ENCODE data around the gene LBX1. TPM values are rescaled to one million over a fixed set of nuclear protein-coding genes. Genes with fewer than 3 reads are reported as not detected.

Gene LBX1
- total and polyA plus RNA-seq, 2 of the 4 experiments (the other 2 are of a cell fraction) = not detected

- Histone ChIP-seq H4K8ac (ENCODE audit: low read depth in 2 of 2, low read length in 2 of 2) (no peak overlapping the region), H3K27ac (ENCODE audit: insufficient read depth, low read length) (no peak overlapping the region), H3K14ac (replicated peaks; ENCODE audit: low read depth, low read length) (no peak overlapping the region), H4K5ac (ENCODE audit: low read depth, low read length) (no peak overlapping the region), H3K79me1 (ENCODE audit: low read depth in 1 of 2, low read length in 2 of 2) (no peaks in the 10 kb centered on the region), H3K9me3 (ENCODE audit: control insufficient read depth, insufficient read depth, low read length) (peaks cover under 1% of the 10 kb centered on the region; the same call in 1 of the 2 replicates), H2AK5ac (ENCODE audit: low read depth, low read length) (no peak overlapping the region), H2AK9ac (replicated peaks; ENCODE audit: low read depth, low read length, poor library complexity) (no peak overlapping the region), H4K91ac (ENCODE audit: insufficient read depth, low read depth, low read length) (no peak overlapping the region), H2BK15ac (ENCODE audit: low read depth, low read length) (no peak overlapping the region), H2BK120ac (ENCODE audit: low read depth, low read length) (no peak overlapping the region), H4K20me1 (ENCODE audit: insufficient read depth, low read length) (peaks cover 21% of the 10 kb centered on the region), H3K56ac (ENCODE audit: extremely low read depth, insufficient read depth, low read length) (no peak overlapping the region), H3K4me3 (ENCODE audit: insufficient read depth, low read depth, low read length) (no peak overlapping the region), H3K4me1 (ENCODE audit: control insufficient read depth, insufficient read depth, low read length) (no peaks in the 10 kb centered on the region), H3K4me2 (ENCODE audit: low read depth, low read length) (no peak overlapping the region), H2BK20ac (ENCODE audit: low read depth, low read length) (no peak overlapping the region), H3K36me3 (ENCODE audit: control insufficient read depth, insufficient read depth, low read length) (no peaks in the 10 kb centered on the region), H3K4ac (ENCODE audit: low read depth, low read length) (no peak overlapping the region), H3K9me1 (ENCODE audit: insufficient read depth, low read length) (no peaks in the 10 kb centered on the region), H2AFZ (replicated peaks; ENCODE audit: low read length, poor library complexity) (peak overlapping the region; percentile 14), H3K18ac (ENCODE audit: low read depth, low read length) (no peak overlapping the region), H3K23ac (ENCODE audit: low read depth, low read length) (no peak overlapping the region), H3K27me3 (ENCODE audit: control insufficient read depth, insufficient read depth, low read length) (peaks cover 74% of the 10 kb centered on the region), H3K9ac (ENCODE audit: low read depth, low read length) (no peak overlapping the region), H2BK5ac (ENCODE audit: low read depth, low read length, poor library complexity, severe bottlenecking) (no peak overlapping the region)
- ChIA-PET CTCF (interaction anchor here (0.6 kb wide), 1 partner anchor 350 kb away, joined by 3 read pairs; no protein-coding TSS in a partner anchor), POLR2A (ENCODE audit: unreplicated experiment) (no interaction called here)
- DNase-seq = no peak
- intact Hi-C loops (cut with micrococcal nuclease) (loop anchor here (2.0 kb wide), 1 partner anchor 75 kb away; no protein-coding TSS in a partner anchor), dilution Hi-C loops (cut with HindIII; ENCODE audit: low sequenced_read_pairs, unreplicated experiment) (no loop called here), in situ Hi-C loops (cut with MboI; ENCODE audit: low sequenced_read_pairs) (loop anchor here (10.0 kb wide), 1 partner anchor 229 kb away; no protein-coding TSS in a partner anchor)
- TF ChIP-seq CTCF (conservative IDR thresholded peaks at IDR 0.05; ENCODE audit: low read depth, low read length) = no peak
- TF ChIP-seq RAD21 (IDR thresholded peaks at IDR 0.05; ENCODE audit: low read length) = no peak
- TF ChIP-seq RCOR1 (IDR thresholded peaks at IDR 0.05; ENCODE audit: insufficient replicate concordance, low read length) = no peak
- no peak for TF ChIP-seq SMC3 (IDR thresholded peaks at IDR 0.05; ENCODE audit: low read depth, low read length)
- TF ChIP-seq CHD1 (IDR thresholded peaks at IDR 0.05; ENCODE audit: low read depth, low read length) = no peak
- no peak for TF ChIP-seq BHLHE40 (IDR thresholded peaks at IDR 0.05; ENCODE audit: low read depth, low read length)
- no peak for TF ChIP-seq MAZ (IDR thresholded peaks at IDR 0.05; ENCODE audit: borderline replicate concordance, low read depth, low read length)
- no peak for TF ChIP-seq MXI1 (IDR thresholded peaks at IDR 0.05; ENCODE audit: borderline replicate concordance, low read depth, low read length)
- no peak for ATAC-seq (ENCODE audit: low read depth)
- BruUV-seq (replicated peaks) = no TSS peak
- 10% methylated on average over 12 of the region's 40 CpGs; no CpG with 5 or more reads in 1 of the 2 experiments for WGBS, 2 experiments (ENCODE audit: extremely low coverage in 2 of 2, insufficient read length in 1 of 2)
Measured at GRCh38 chr10:101215397-101216206, 13.7 kb downstream of the LBX1 start.

All from IMR-90 (cell line).